Lower leg skin (tissue), 4 donors: ENCODE measurements around the gene IPMK. TPM values are rescaled to one million over a fixed set of nuclear protein-coding genes. Genes with fewer than 3 reads are reported as not detected.

Source experiments
- DNase-seq, 2 donors: peaks; one replicate each; pipeline ENCODE4 v3.0.0-alpha.2; 2019; ENCODE audit warnings: low spot score in 2 of 2
- H3K4me3 ChIP-seq: fragments of 200-600 bp; sonication (generic); 2 replicates; pipeline ENCODE4 v1.5.1; 2017; ENCODE audit warnings: mild to moderate bottlenecking, low read depth; ENCODE audit not compliant: poor library complexity, severe bottlenecking
- POLR2A ChIP-seq, 2 donors: fragments of 450-650 bp; IDR thresholded peaks; one replicate each; pipeline ENCODE4 v1.6.1; 2016 to 2017; ENCODE audit warnings: antibody characterized with exemption in 2 of 2, mild to moderate bottlenecking in 1 of 2, moderate library complexity in 1 of 2
- WGBS, 2 donors: methylation state at CpG; one replicate each; pipeline ENCODE4 v1.1.5; 2018; 5-methylcytosine and 5-hydroxymethylcytosine counted together
- intact Hi-C: fragments of 100-400 bp; cut with DNase I; formaldehyde crosslinking; loops from one replicate; pipeline ENCODE4 v1.15.0; 2023; ENCODE audit warnings: low total_unique reads
- total RNA-seq, 4 donors: library from RNA; depleted of rRNA; stranded (reverse); fragments of >200 nt; gene quantifications; one replicate each; pipeline ENCODE4 v1.1.0, GENCODE V29; 2016
- TF ChIP-seq, protein P1 (sequence below), 3 donors: fragments of 450-650 bp; IDR thresholded peaks; one replicate each; pipeline ENCODE4 v1.5.1; 2016; ENCODE audit warnings: antibody characterized with exemption in 3 of 3, mild to moderate bottlenecking in 3 of 3, moderate library complexity in 2 of 3

IPMK gene
- 10 to 100 TPM in 2 of 4 donors, 1 to 10 TPM in 2; 8.8 to 13.4 (median 11.0) TPM for total RNA-seq

DNA sequence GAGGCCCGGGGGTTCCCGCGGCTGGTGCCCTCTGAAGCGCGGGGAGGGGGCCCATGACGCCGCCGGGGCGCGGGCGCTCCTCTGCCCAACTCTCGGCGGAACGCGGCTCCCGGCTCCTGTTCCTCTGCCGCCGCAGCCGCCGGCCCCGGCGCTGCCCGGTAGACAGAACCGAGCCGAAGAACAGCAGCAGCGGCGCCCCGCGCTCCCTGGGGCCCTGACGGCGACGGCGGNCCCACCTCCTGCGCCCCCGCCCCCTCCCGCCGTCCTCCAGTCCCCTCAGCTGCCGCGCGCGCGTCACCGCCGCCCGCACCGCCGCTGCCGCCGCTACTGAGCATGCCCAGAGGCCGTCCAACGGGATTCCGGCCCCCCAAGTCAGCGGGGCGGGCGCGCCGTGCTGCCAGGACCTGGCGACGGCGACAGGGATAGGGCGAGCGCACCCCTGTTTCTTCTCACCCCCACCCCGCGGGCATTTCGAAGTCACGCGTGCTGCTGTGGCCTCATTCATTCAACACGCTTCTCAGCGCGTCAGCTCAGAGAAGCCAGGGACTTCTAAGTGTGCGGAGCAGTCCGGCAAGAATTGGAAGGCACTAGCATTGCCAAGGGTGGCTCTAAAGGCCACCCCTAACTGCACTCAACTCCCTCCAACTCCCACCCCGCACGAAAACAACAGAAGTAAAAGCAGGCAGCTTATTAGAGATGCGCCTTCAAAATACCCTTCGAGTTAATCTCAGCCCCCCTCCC, at the start of gene IPMK:
Gene IPMK, minus strand, starts transcription at position 182 of the 741 bp plus-strand sequence. CDS start 283 bp downstream, outside the sequence.
- peak; percentile 90 to 98 for DNase-seq
- 0% methylated on average over 33 to 38 of the region's 76 CpGs for WGBS, 2 donors
- intact Hi-C loops = loop anchor here (5.0 kb wide), 1 partner anchor 514 kb away; no protein-coding TSS in a partner anchor
- TF ChIP-seq, protein P1, sequence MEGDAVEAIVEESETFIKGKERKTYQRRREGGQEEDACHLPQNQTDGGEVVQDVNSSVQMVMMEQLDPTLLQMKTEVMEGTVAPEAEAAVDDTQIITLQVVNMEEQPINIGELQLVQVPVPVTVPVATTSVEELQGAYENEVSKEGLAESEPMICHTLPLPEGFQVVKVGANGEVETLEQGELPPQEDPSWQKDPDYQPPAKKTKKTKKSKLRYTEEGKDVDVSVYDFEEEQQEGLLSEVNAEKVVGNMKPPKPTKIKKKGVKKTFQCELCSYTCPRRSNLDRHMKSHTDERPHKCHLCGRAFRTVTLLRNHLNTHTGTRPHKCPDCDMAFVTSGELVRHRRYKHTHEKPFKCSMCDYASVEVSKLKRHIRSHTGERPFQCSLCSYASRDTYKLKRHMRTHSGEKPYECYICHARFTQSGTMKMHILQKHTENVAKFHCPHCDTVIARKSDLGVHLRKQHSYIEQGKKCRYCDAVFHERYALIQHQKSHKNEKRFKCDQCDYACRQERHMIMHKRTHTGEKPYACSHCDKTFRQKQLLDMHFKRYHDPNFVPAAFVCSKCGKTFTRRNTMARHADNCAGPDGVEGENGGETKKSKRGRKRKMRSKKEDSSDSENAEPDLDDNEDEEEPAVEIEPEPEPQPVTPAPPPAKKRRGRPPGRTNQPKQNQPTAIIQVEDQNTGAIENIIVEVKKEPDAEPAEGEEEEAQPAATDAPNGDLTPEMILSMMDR (IDR thresholded peaks at IDR 0.05) = no peak
- TF ChIP-seq POLR2A (IDR thresholded peaks at IDR 0.05) = peak in 1 of 2 donors; percentile 47
- H3K4me3 ChIP-seq = peak within 1 kb of the TSS; percentile 87

DNA sequence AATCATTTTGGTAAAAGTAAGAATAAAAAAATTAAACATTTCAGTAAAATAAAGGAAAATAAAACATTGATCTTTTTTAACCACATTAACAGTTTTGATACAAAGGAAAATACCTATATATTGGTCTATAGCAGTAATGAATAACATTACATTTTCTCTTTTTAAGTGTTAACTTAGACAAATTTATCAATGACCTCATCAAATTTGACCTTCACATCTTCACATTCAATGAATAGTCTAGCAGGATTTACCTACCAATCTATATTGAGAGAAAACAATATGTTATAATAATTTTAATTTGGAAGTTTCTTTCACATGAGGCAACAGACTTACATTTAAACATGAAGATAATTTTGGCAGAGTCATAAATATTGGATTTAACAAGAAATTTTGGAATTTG, 49.2 kb upstream of the IPMK start:
- no peak overlapping the region for H3K4me3 ChIP-seq

DNA sequence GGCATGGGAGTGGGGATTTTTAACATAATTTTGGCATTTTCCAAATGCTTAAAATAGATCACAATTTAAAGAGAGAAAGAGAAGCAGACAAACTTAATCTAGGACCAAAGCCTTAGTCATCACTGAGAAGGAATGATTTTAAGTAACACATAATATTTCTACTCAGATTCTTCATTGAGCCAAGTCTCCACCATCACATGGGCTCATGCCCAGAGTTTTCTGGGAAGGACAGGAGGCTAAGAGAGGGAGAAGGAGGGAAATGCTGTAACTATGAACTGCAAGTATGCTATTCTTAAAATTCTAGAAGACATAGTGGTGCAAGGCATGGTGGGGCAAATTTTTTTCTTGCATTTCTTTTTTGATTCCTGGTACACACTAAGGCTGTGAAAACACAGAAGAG, 43.3 kb upstream of the IPMK start:
- TF ChIP-seq, protein P1 (IDR thresholded peaks at IDR 0.05) = no peak
- TF ChIP-seq POLR2A (IDR thresholded peaks at IDR 0.05) = no peak
- H3K4me3 ChIP-seq = no peak overlapping the region
- intact Hi-C loops = no loop called here
- no peak for DNase-seq

More for the DNA sequence above, 49.2 kb upstream of the IPMK start:
- intact Hi-C loops = no loop called here
- DNase-seq = no peak
- TF ChIP-seq, protein P1 (IDR thresholded peaks at IDR 0.05) = no peak
- TF ChIP-seq POLR2A (IDR thresholded peaks at IDR 0.05) = no peak

DNA sequence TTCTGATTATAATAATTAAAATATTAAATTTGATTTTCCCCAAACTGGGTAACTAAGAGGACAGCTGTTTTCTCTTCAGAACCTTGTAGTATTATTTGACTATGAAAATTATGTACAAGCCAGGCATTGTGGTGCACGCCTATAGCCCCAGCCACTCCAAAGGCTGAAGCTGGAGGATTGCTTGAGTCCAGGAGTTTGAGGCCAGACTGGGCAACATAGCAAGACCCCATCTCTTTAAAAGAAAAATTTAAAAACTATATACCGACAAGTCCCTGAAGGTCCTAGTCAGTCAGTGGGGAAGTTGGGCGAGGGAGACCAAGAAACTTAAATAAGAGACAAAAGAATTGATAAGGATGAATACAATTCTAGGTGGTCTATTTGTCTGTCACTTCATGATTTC, 40.0 kb upstream of the IPMK start:
- no peak overlapping the region for H3K4me3 ChIP-seq
- 92 to 95% methylated on average over 3 of the region's 3 CpGs for WGBS, 2 donors
- no peak for DNase-seq
- TF ChIP-seq, protein P1 (IDR thresholded peaks at IDR 0.05) = no peak
- no peak for TF ChIP-seq POLR2A (IDR thresholded peaks at IDR 0.05)
- intact Hi-C loops = no loop called here

DNA sequence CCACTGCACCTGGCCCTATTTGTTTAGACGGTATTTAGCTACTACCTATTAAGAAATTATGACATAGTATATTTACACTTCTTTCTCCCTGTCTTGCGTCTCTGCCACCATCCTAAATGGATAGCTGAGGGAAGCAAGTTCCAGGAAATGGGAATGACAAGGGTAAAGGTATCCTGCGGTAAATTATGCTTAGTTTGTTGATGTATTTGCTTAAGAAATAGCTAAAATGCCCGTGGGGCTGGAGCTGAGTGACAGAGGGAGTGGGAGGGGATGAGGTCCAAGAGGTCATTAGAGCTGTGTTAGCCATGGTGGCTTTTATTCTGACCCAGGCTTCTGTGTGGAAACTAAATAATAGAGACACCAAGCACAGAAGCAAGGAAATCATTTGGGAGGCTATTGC, 38.1 kb upstream of the IPMK start:
- H3K4me3 ChIP-seq = no peak overlapping the region
- WGBS, 2 donors = 51 to 61% methylated on average over 4 of the region's 4 CpGs
- DNase-seq = no peak
- intact Hi-C loops = no loop called here
- TF ChIP-seq POLR2A (IDR thresholded peaks at IDR 0.05) = no peak
- TF ChIP-seq, protein P1 (IDR thresholded peaks at IDR 0.05) = no peak
